H9 (cell line): ENCODE measurements around the gene CFAP161. TPM values are rescaled to one million over a fixed set of nuclear protein-coding genes. Genes with fewer than 3 reads are reported as not detected.

ENCODE experiments used
- DNase-seq: peaks from one replicate; pipeline ENCODE4 v3.0.0-alpha.2; 2017
- H2AFZ ChIP-seq: one replicate; pipeline ENCODE4 v1.6.1; 2013; ENCODE audit warnings: mild to moderate bottlenecking, low read length, control low read depth, moderate library complexity
- H2AK5ac ChIP-seq: 2 replicates; pipeline ENCODE4 v1.6.1; 2013; ENCODE audit warnings: low read length, control low read depth, mixed read lengths; ENCODE audit not compliant: insufficient read length
- H2BK120ac ChIP-seq: one replicate; pipeline ENCODE4 v1.6.1; 2013; ENCODE audit warnings: low read depth, mild to moderate bottlenecking, low read length, control low read depth, inconsistent platforms; ENCODE audit not compliant: poor library complexity, severe bottlenecking
- H2BK12ac ChIP-seq: 2 replicates; pipeline ENCODE4 v1.6.1; 2013; ENCODE audit warnings: low read length, control low read depth, mixed read lengths, low read depth; ENCODE audit not compliant: insufficient read length
- H2BK15ac ChIP-seq: 2 replicates; pipeline ENCODE4 v1.6.1; 2013; ENCODE audit warnings: low read depth, low read length, control low read depth
- H2BK20ac ChIP-seq: one replicate; pipeline ENCODE4 v1.6.1; 2013; ENCODE audit warnings: low read depth, mild to moderate bottlenecking, low read length, control low read depth, inconsistent platforms; ENCODE audit not compliant: poor library complexity, severe bottlenecking
- H2BK5ac ChIP-seq: 2 replicates; pipeline ENCODE4 v1.6.1; 2013; ENCODE audit warnings: low read length, control low read depth, mixed read lengths; ENCODE audit not compliant: insufficient read length
- H3K14ac ChIP-seq: 2 replicates; pipeline ENCODE4 v1.6.1; 2013; ENCODE audit warnings: low read length, control low read depth; ENCODE audit not compliant: insufficient read depth
- H3K18ac ChIP-seq: 2 replicates; pipeline ENCODE4 v1.6.1; 2013; ENCODE audit warnings: low read depth, mild to moderate bottlenecking, mixed read lengths, low read length, control low read depth; ENCODE audit not compliant: insufficient read length
- H3K23ac ChIP-seq: 2 replicates; pipeline ENCODE4 v1.6.1; 2013; ENCODE audit warnings: low read length, control low read depth, mixed read lengths, low read depth; ENCODE audit not compliant: insufficient read length
- H3K23me2 ChIP-seq: 2 replicates; pipeline ENCODE4 v1.6.1; 2013; ENCODE audit warnings: low read depth, mild to moderate bottlenecking, mixed read lengths, low read length, control low read depth; ENCODE audit not compliant: insufficient read length, poor library complexity, severe bottlenecking
- H3K27ac ChIP-seq: 2 replicates; pipeline ENCODE4 v1.5.1; 2013; ENCODE audit warnings: low read length, control low read depth, mixed read lengths, low read depth; ENCODE audit not compliant: insufficient read length
- H3K27me3 ChIP-seq: 2 replicates; pipeline ENCODE4 v1.6.1; 2013; ENCODE audit warnings: low read length, control low read depth, inconsistent platforms; ENCODE audit not compliant: insufficient read depth
- H3K4ac ChIP-seq: 2 replicates; pipeline ENCODE4 v1.6.1; 2013; ENCODE audit warnings: low read depth, mild to moderate bottlenecking, control low read depth, inconsistent platforms, low read length, moderate library complexity
- H3K4me1 ChIP-seq: 2 replicates; pipeline ENCODE4 v1.6.1; 2013; ENCODE audit warnings: low read length, control low read depth, inconsistent platforms; ENCODE audit not compliant: insufficient read depth
- H3K4me2 ChIP-seq: 2 replicates; pipeline ENCODE4 v1.6.1; 2013; ENCODE audit warnings: low read length, control low read depth, mixed read lengths; ENCODE audit not compliant: insufficient read length, insufficient read depth
- H3K56ac ChIP-seq: 2 replicates; pipeline ENCODE4 v1.6.1; 2013; ENCODE audit warnings: low read depth, mild to moderate bottlenecking, mixed read lengths, low read length, control low read depth; ENCODE audit not compliant: insufficient read length
- H3K79me1 ChIP-seq: 2 replicates; pipeline ENCODE4 v1.6.1; 2013; ENCODE audit warnings: low read depth, mild to moderate bottlenecking, moderate library complexity, low read length, control low read depth, inconsistent platforms; ENCODE audit not compliant: insufficient read depth, poor library complexity, severe bottlenecking
- H3K79me2 ChIP-seq: 2 replicates; pipeline ENCODE4 v1.6.1; 2013; ENCODE audit warnings: low read length, control low read depth, inconsistent platforms; ENCODE audit not compliant: insufficient read depth
- H3K9ac ChIP-seq: 2 replicates; pipeline ENCODE4 v1.6.1; 2013; ENCODE audit warnings: low read length, control low read depth, mixed read lengths; ENCODE audit not compliant: insufficient read length; ENCODE audit errors: extremely low read depth
- H3K9me3 ChIP-seq: one replicate; pipeline ENCODE4 v1.6.1; 2013; ENCODE audit warnings: low read depth, low read length, inconsistent platforms; ENCODE audit not compliant: control insufficient read depth
- H3T11ph ChIP-seq: one replicate; pipeline ENCODE4 v1.6.1; 2013; ENCODE audit warnings: mild to moderate bottlenecking, low read length, control low read depth, inconsistent platforms
- H4K20me1 ChIP-seq: one replicate; pipeline ENCODE4 v1.6.1; 2013; ENCODE audit not compliant: control insufficient read depth, insufficient read length, insufficient read depth
- H4K5ac ChIP-seq: 2 replicates; pipeline ENCODE4 v1.6.1; 2013; ENCODE audit warnings: low read depth, mild to moderate bottlenecking, mixed read lengths, low read length, control low read depth; ENCODE audit not compliant: insufficient read length
- H4K8ac ChIP-seq: replicated peaks from 2 replicates; pipeline ENCODE4 v1.6.1; 2013; ENCODE audit warnings: low read length, control low read depth, mixed read lengths, low read depth; ENCODE audit not compliant: insufficient read length
- H4K91ac ChIP-seq: 2 replicates; pipeline ENCODE4 v1.6.1; 2013; ENCODE audit warnings: low read depth, mild to moderate bottlenecking, moderate library complexity, mixed read lengths, low read length, control low read depth; ENCODE audit not compliant: insufficient read length
- H3K27ac Mint-ChIP-seq, 3 experiments: 2 replicates in 2 of 3; 3 replicates in 1 of 3; pipeline ENCODE4 v1.8.0; 2020 to 2021; ENCODE audit warnings: mixed read lengths in 3 of 3, mild to moderate bottlenecking in 1 of 3, moderate library complexity in 1 of 3
- H3K27me3 Mint-ChIP-seq: 2 replicates; pipeline ENCODE4 v1.8.0; 2021; ENCODE audit warnings: low read depth, mild to moderate bottlenecking, moderate library complexity, mixed read lengths
- H3K36me3 Mint-ChIP-seq, 3 experiments: 2 replicates in 2 of 3; 3 replicates in 1 of 3; pipeline ENCODE4 v1.8.0; 2020 to 2021; ENCODE audit warnings: low read depth in 3 of 3, mixed read lengths in 3 of 3; ENCODE audit not compliant: insufficient read depth in 1 of 3
- H3K4me1 Mint-ChIP-seq, 2 experiments: 2 replicates each; pipeline ENCODE4 v1.8.0; 2020; ENCODE audit warnings: mixed read lengths in 2 of 2
- H3K4me3 Mint-ChIP-seq, 2 experiments: 2 replicates in 1 of 2; 3 replicates in 1 of 2; pipeline ENCODE4 v1.8.0; 2020 to 2021; ENCODE audit warnings: mild to moderate bottlenecking in 2 of 2, mixed read lengths in 2 of 2, moderate library complexity in 1 of 2
- H3K9me3 Mint-ChIP-seq, 2 experiments: 2 replicates in 1 of 2; 3 replicates in 1 of 2; pipeline ENCODE4 v1.8.0; 2020; ENCODE audit warnings: mild to moderate bottlenecking in 2 of 2, mixed read lengths in 2 of 2, moderate library complexity in 1 of 2
- WGBS: extraction: QIAGEN DNeasy Blood & Tissue Kit; methylation state at CpG from one replicate; pipeline ENCODE4 v1.1.7; 2013; ENCODE audit warnings: missing lambda C conversion rate, low lambda C conversion rate, mixed read lengths; ENCODE audit not compliant: insufficient read length; ENCODE audit errors: extremely low coverage; 5-methylcytosine and 5-hydroxymethylcytosine counted together
- total RNA-seq: library from RNA; stranded (reverse); gene quantifications from 2 replicates; pipeline ENCODE4 v1.2.1, GENCODE V29; 2021
- TF ChIP-seq, protein P1 (sequence below): fragments of 200-600 bp; sonication (generic); conservative IDR thresholded peaks from 3 replicates; pipeline ENCODE4 v1.8.0; 2021; ENCODE audit warnings: antibody characterized with exemption, mild to moderate bottlenecking

Gene CFAP161
- total RNA-seq, 1 experiment from 2014 or later = 0.24 TPM

DNA sequence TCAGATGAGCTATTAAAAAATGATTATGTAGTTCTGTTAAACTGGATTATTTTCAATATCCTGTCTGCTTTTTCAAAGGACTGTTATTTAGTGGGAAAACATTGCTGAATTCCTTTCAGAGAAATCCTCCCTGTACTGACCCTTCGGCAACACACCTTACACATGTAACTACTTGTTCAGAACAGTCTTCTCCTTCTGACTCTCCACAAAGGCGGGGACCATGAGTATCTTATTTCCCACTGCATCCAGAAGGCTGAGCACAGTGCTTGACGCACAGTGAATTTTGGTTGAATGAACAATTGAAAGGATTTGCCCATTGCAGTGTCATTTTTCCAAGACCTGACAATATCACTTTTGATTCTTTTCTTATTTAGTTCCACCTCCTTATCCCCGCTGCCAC, 23.1 kb upstream of the CFAP161 start:
- no peak overlapping the region for H2BK20ac ChIP-seq
- H3K27ac Mint-ChIP-seq = no peak overlapping the region
- H3K79me1 ChIP-seq = no peaks in the 10 kb centered on the region
- H3K4me1 Mint-ChIP-seq = peaks cover 16 to 17% of the 10 kb centered on the region in 2 experiments
- peaks cover 1% of the 10 kb centered on the region; the same call in 1 of the 2 replicates for H3K27me3 Mint-ChIP-seq
- H3K79me2 ChIP-seq = no peaks in the 10 kb centered on the region
- no peaks in the 10 kb centered on the region; the same call in 1 of the 2 replicates for H3K4me1 ChIP-seq
- H3K4me2 ChIP-seq = no peak overlapping the region
- no peak overlapping the region for H4K91ac ChIP-seq
- H3K9me3 ChIP-seq = no peaks in the 10 kb centered on the region
- TF ChIP-seq, protein P1, sequence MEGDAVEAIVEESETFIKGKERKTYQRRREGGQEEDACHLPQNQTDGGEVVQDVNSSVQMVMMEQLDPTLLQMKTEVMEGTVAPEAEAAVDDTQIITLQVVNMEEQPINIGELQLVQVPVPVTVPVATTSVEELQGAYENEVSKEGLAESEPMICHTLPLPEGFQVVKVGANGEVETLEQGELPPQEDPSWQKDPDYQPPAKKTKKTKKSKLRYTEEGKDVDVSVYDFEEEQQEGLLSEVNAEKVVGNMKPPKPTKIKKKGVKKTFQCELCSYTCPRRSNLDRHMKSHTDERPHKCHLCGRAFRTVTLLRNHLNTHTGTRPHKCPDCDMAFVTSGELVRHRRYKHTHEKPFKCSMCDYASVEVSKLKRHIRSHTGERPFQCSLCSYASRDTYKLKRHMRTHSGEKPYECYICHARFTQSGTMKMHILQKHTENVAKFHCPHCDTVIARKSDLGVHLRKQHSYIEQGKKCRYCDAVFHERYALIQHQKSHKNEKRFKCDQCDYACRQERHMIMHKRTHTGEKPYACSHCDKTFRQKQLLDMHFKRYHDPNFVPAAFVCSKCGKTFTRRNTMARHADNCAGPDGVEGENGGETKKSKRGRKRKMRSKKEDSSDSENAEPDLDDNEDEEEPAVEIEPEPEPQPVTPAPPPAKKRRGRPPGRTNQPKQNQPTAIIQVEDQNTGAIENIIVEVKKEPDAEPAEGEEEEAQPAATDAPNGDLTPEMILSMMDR = no peak
- no peaks in the 10 kb centered on the region; a peak in 2 of 5 replicates for H3K9me3 Mint-ChIP-seq
- no peak overlapping the region for H3T11ph ChIP-seq
- H3K56ac ChIP-seq = no peak overlapping the region
- H2BK120ac ChIP-seq = no peak overlapping the region
- no peak overlapping the region for H2AFZ ChIP-seq
- no peak overlapping the region for H3K9ac ChIP-seq
- no peak overlapping the region for H2BK12ac ChIP-seq
- no peak for DNase-seq
- no peaks in the 10 kb centered on the region for H3K27me3 ChIP-seq
- H2AK5ac ChIP-seq = no peak overlapping the region
- no peak overlapping the region for H3K14ac ChIP-seq
- no peaks in the 10 kb centered on the region for H4K20me1 ChIP-seq
- no CpG with 5 or more reads among the region's 4 CpGs for WGBS
- no peak overlapping the region for H3K18ac ChIP-seq
- H3K4me3 Mint-ChIP-seq = no peak overlapping the region
- H4K8ac ChIP-seq = no peak overlapping the region
- no peak overlapping the region for H3K27ac ChIP-seq
- no peak overlapping the region for H3K4ac ChIP-seq
- no peak overlapping the region for H2BK5ac ChIP-seq
- H3K23ac ChIP-seq = no peak overlapping the region
- H3K23me2 ChIP-seq = no peaks in the 10 kb centered on the region
- H2BK15ac ChIP-seq = no peak overlapping the region
- H4K5ac ChIP-seq = no peak overlapping the region
- H3K36me3 Mint-ChIP-seq = no peaks in the 10 kb centered on the region
